ENCODE data around the gene TMEM108.

DNA sequence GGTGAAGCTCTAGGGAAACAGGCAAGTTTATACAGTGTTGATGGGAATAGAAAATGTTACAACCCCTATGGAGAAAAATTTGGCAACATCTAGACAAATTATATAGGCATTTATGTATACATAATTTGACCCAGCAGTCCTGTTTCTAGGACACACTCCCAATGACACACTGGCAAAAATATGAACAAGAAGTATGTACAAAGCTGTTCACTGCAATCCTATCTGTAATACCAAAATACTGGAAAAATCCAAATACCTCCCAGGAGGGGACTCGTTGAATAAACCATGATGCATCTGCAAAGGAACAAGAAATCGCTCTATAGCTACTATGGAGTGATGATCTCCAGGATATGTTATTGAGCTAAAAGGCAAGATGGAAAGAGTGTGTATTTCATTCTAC is 370.2 kb downstream of the TMEM108 start:
- TF ChIP-seq, protein P1, sequence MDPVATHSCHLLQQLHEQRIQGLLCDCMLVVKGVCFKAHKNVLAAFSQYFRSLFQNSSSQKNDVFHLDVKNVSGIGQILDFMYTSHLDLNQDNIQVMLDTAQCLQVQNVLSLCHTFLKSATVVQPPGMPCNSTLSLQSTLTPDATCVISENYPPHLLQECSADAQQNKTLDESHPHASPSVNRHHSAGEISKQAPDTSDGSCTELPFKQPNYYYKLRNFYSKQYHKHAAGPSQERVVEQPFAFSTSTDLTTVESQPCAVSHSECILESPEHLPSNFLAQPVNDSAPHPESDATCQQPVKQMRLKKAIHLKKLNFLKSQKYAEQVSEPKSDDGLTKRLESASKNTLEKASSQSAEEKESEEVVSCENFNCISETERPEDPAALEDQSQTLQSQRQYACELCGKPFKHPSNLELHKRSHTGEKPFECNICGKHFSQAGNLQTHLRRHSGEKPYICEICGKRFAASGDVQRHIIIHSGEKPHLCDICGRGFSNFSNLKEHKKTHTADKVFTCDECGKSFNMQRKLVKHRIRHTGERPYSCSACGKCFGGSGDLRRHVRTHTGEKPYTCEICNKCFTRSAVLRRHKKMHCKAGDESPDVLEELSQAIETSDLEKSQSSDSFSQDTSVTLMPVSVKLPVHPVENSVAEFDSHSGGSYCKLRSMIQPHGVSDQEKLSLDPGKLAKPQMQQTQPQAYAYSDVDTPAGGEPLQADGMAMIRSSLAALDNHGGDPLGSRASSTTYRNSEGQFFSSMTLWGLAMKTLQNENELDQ (tag by site-specific recombination; IDR thresholded peaks at IDR 0.05; ENCODE audit: low read depth): no peak
- TF ChIP-seq, protein P2, sequence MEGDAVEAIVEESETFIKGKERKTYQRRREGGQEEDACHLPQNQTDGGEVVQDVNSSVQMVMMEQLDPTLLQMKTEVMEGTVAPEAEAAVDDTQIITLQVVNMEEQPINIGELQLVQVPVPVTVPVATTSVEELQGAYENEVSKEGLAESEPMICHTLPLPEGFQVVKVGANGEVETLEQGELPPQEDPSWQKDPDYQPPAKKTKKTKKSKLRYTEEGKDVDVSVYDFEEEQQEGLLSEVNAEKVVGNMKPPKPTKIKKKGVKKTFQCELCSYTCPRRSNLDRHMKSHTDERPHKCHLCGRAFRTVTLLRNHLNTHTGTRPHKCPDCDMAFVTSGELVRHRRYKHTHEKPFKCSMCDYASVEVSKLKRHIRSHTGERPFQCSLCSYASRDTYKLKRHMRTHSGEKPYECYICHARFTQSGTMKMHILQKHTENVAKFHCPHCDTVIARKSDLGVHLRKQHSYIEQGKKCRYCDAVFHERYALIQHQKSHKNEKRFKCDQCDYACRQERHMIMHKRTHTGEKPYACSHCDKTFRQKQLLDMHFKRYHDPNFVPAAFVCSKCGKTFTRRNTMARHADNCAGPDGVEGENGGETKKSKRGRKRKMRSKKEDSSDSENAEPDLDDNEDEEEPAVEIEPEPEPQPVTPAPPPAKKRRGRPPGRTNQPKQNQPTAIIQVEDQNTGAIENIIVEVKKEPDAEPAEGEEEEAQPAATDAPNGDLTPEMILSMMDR (tag by site-specific recombination; IDR thresholded peaks at IDR 0.05): no peak
- TF ChIP-seq, protein P3, sequence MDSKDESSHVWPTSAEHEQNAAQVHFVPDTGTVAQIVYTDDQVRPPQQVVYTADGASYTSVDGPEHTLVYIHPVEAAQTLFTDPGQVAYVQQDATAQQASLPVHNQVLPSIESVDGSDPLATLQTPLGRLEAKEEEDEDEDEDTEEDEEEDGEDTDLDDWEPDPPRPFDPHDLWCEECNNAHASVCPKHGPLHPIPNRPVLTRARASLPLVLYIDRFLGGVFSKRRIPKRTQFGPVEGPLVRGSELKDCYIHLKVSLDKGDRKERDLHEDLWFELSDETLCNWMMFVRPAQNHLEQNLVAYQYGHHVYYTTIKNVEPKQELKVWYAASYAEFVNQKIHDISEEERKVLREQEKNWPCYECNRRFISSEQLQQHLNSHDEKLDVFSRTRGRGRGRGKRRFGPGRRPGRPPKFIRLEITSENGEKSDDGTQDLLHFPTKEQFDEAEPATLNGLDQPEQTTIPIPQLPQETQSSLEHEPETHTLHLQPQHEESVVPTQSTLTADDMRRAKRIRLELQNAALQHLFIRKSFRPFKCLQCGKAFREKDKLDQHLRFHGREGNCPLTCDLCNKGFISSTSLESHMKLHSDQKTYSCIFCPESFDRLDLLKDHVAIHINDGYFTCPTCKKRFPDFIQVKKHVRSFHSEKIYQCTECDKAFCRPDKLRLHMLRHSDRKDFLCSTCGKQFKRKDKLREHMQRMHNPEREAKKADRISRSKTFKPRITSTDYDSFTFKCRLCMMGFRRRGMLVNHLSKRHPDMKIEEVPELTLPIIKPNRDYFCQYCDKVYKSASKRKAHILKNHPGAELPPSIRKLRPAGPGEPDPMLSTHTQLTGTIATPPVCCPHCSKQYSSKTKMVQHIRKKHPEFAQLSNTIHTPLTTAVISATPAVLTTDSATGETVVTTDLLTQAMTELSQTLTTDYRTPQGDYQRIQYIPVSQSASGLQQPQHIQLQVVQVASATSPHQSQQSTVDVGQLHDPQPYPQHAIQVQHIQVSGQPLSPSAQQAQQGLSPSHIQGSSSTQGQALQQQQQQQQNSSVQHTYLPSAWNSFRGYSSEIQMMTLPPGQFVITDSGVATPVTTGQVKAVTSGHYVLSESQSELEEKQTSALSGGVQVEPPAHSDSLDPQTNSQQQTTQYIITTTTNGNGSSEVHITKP (tag by site-specific recombination; IDR thresholded peaks at IDR 0.05): no peak
- TF ChIP-seq, protein P4, sequence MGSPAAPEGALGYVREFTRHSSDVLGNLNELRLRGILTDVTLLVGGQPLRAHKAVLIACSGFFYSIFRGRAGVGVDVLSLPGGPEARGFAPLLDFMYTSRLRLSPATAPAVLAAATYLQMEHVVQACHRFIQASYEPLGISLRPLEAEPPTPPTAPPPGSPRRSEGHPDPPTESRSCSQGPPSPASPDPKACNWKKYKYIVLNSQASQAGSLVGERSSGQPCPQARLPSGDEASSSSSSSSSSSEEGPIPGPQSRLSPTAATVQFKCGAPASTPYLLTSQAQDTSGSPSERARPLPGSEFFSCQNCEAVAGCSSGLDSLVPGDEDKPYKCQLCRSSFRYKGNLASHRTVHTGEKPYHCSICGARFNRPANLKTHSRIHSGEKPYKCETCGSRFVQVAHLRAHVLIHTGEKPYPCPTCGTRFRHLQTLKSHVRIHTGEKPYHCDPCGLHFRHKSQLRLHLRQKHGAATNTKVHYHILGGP (tag by site-specific recombination; IDR thresholded peaks at IDR 0.05): no peak

Measured in HEK293 (cell line).